ENCODE results near the gene VSTM2L. TPM values are rescaled to one million over a fixed set of nuclear protein-coding genes. Genes with fewer than 3 reads are reported as not detected.

The VSTM2L gene
- total and polyA plus RNA-seq, 2 of the 13 experiments (the other 11 are each of a cell fraction or from before 2014, with no cell fraction given) = not detected

GRCh38 chr20:37881601-37882343 lies 21.2 kb upstream of the VSTM2L start (continued):
- TF ChIP-seq ZNF460 (CRISPR knock-in tag; IDR thresholded peaks at IDR 0.05; ENCODE audit: borderline replicate concordance) (no peak), ATM (IDR thresholded peaks at IDR 0.05; ENCODE audit: borderline replicate concordance) (no peak), ZNF30 (CRISPR knock-in tag; IDR thresholded peaks at IDR 0.05) (no peak), POLR2AphosphoS2 (IDR thresholded peaks at IDR 0.05; ENCODE audit: low read depth, low read length) (no peak), SMYD3 (CRISPR knock-in tag; IDR thresholded peaks at IDR 0.05) (no peak), ZFP37 (CRISPR knock-in tag; IDR thresholded peaks at IDR 0.05; ENCODE audit: borderline replicate concordance) (no peak), NPAS2 (CRISPR knock-in tag; IDR thresholded peaks at IDR 0.05; ENCODE audit: borderline replicate concordance) (no peak), CREBL2 (CRISPR knock-in tag; IDR thresholded peaks at IDR 0.05; ENCODE audit: borderline replicate concordance) (no peak), RCOR2 (CRISPR knock-in tag; IDR thresholded peaks at IDR 0.05) (no peak), ZNF639 (CRISPR knock-in tag; conservative IDR thresholded peaks at IDR 0.05) (no peak), KDM3A (CRISPR knock-in tag; IDR thresholded peaks at IDR 0.05; ENCODE audit: low read depth) (no peak), EED (CRISPR knock-in tag; IDR thresholded peaks at IDR 0.05) (no peak), HNRNPL (IDR thresholded peaks at IDR 0.05; ENCODE audit: low read depth, low read length) (0 out of 2 replicates have a peak, but pooled peaks have one; percentile 68), ZNF18 (CRISPR knock-in tag; IDR thresholded peaks at IDR 0.05; ENCODE audit: insufficient replicate concordance) (no peak), ZBTB37 (CRISPR knock-in tag; IDR thresholded peaks at IDR 0.05) (no peak), MED13 (CRISPR knock-in tag; IDR thresholded peaks at IDR 0.05) (no peak), SPEN (CRISPR knock-in tag; IDR thresholded peaks at IDR 0.05; ENCODE audit: low read depth) (no peak), ZNF563 (CRISPR knock-in tag; IDR thresholded peaks at IDR 0.05) (0 out of 2 replicates have a peak, but pooled peaks have one; percentile 55), NFYB (CRISPR knock-in tag; IDR thresholded peaks at IDR 0.05) (peak; percentile 22; the same call in 1 of the 2 replicates), GABPB1 (CRISPR knock-in tag; IDR thresholded peaks at IDR 0.05) (no peak), FOXO1 (CRISPR knock-in tag; IDR thresholded peaks at IDR 0.05) (no peak; the same call in 1 of the 2 replicates), ZNF777 (CRISPR knock-in tag; IDR thresholded peaks at IDR 0.05) (no peak), ZNF670 (CRISPR knock-in tag; IDR thresholded peaks at IDR 0.05; ENCODE audit: borderline replicate concordance) (no peak), ZNF335 (CRISPR knock-in tag; IDR thresholded peaks at IDR 0.05) (no peak), TGIF2 (CRISPR knock-in tag; IDR thresholded peaks at IDR 0.05) (no peak), SRSF4 (IDR thresholded peaks at IDR 0.05; ENCODE audit: low read depth, low read length, poor library complexity, severe bottlenecking) (no peak), DRAP1 (CRISPR knock-in tag; IDR thresholded peaks at IDR 0.05) (0 out of 2 replicates have a peak, but pooled peaks have one; percentile 44)

All from HepG2 (cell line).